ENCODE data around the gene ATP10A. TPM values are rescaled to one million over a fixed set of nuclear protein-coding genes. Genes with fewer than 3 reads are reported as not detected.

ATP10A gene
- total and polyA plus RNA-seq, 9 of the 15 experiments (the other 6 are each of a cell fraction or from before 2014, with no cell fraction given), result 0.09 TPM; not detected in 8

GRCh38 chr15:25719101-25719985 is 143.8 kb downstream of the ATP10A start (continued):
- TF ChIP-seq ZC3H4 (CRISPR knock-in tag; IDR thresholded peaks at IDR 0.05; ENCODE audit: borderline replicate concordance) (no peak), GMEB1 (CRISPR knock-in tag; IDR thresholded peaks at IDR 0.05) (no peak)

DNA sequence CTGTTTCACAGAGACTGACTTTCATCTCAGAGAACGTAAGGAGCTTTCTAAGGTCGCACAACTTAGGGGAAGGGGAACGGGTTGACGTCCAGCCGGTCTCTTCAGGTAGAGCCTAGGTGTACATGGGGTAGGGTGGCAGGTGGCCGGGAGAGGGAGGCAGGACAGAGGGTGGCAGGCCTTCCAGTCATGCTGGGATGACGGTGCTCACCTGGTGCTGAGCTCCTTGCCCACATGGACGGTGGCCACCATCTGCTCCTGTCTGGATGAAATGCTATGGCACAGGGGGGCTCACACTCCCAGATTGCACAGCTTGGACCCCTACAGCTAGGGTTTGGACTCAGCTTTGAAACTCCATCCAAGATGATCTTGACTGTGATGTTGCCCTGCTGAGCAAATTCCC is 144.5 kb downstream of the ATP10A start:
- ATAC-seq, result no peak
- no peak overlapping the region for H3K4me3 ChIP-seq
- ChIA-PET POLR2A (no interaction called here), CTCF (ENCODE audit: low intra/inter-chr PET ratio) (no interaction called here)
- no peaks in the 10 kb centered on the region for H3K9me3 ChIP-seq (replicated peaks; ENCODE audit: control insufficient read depth, insufficient read depth, low read depth, low read length)
- no peak overlapping the region for H2AFZ ChIP-seq (ENCODE audit: low read depth, low read length)
- no peak for FAIRE-seq
- in situ Hi-C loops (cut with MboI) (no loop called here), intact Hi-C loops (cut with micrococcal nuclease) (no loop called here)
- H3K79me2 ChIP-seq (ENCODE audit: control insufficient read depth, insufficient read depth, low read length), result no peaks in the 10 kb centered on the region
- no peak for DNase-seq (ENCODE audit: extremely low read depth in 1 of 4, low spot score in 3 of 4)
- WGBS (ENCODE audit: insufficient coverage, low coverage, missing lambda C conversion rate), result 0% methylated on average over 7 of the region's 8 CpGs
- BruUV-seq (replicated peaks), result no TSS peak
- H3K36me3 ChIP-seq (ENCODE audit: control insufficient read depth, insufficient read depth, low read length), result no peaks in the 10 kb centered on the region
- H3K4me2 ChIP-seq (ENCODE audit: insufficient read depth, low read length), result no peak overlapping the region
- H3K9me1 ChIP-seq (ENCODE audit: control insufficient read depth, insufficient read depth, low read length), result no peaks in the 10 kb centered on the region
- H3K27me3 ChIP-seq (ENCODE audit: control insufficient read depth in 2 of 2, insufficient read depth in 2 of 2, low read length in 2 of 2), result peaks cover 0 to 27% of the 10 kb centered on the region in 2 experiments; a peak in 2 of 5 replicates
- no peak overlapping the region for H3K27ac ChIP-seq (ENCODE audit: extremely low read depth, low read depth, low read length)
- no peak overlapping the region for H3K9ac ChIP-seq (ENCODE audit: insufficient read depth in 1 of 2, low read depth in 2 of 2, low read length in 2 of 2)
- H3K4me1 ChIP-seq (replicated peaks in 1 of 2; ENCODE audit: control insufficient read depth in 2 of 2, insufficient read depth in 2 of 2, low read length in 2 of 2), result peaks cover 0 to 4% of the 10 kb centered on the region in 2 experiments; a peak in 1 of 5 replicates
- H4K20me1 ChIP-seq (replicated peaks; ENCODE audit: control insufficient read depth, insufficient read depth, low read length), result no peaks in the 10 kb centered on the region
- TF ChIP-seq DLX4 (CRISPR knock-in tag; IDR thresholded peaks at IDR 0.05) (no peak), L3MBTL2 (IDR thresholded peaks at IDR 0.05) (no peak), ZNF583 (CRISPR knock-in tag; IDR thresholded peaks at IDR 0.05) (no peak), ZFP36 (IDR thresholded peaks at IDR 0.05; ENCODE audit: low read depth, low read length, partially characterized antibody) (no peak), ZBED1 (IDR thresholded peaks at IDR 0.05) (no peak), PHTF2 (CRISPR knock-in tag; IDR thresholded peaks at IDR 0.05) (no peak), JUNB (CRISPR knock-in tag; conservative IDR thresholded peaks at IDR 0.05) (no peak), MAFF (IDR thresholded peaks at IDR 0.05; ENCODE audit: low read length) (no peak), SREBF2 (CRISPR knock-in tag; IDR thresholded peaks at IDR 0.05) (no peak), MYNN (IDR thresholded peaks at IDR 0.05) (no peak), MYNN (CRISPR knock-in tag; IDR thresholded peaks at IDR 0.05) (no peak), E2F6 (IDR thresholded peaks at IDR 0.05; ENCODE audit: borderline replicate concordance in 1 of 2, extremely low read depth in 1 of 2, insufficient read depth in 1 of 2, insufficient read length in 1 of 2, low read depth in 1 of 2, low read length in 1 of 2, poor library complexity in 1 of 2, severe bottlenecking in 1 of 2) (no peak), ZNF197 (CRISPR knock-in tag; IDR thresholded peaks at IDR 0.05; ENCODE audit: low read depth) (no peak), ZNF239 (CRISPR knock-in tag; IDR thresholded peaks at IDR 0.05) (no peak), NR0B1 (IDR thresholded peaks at IDR 0.05; ENCODE audit: partially characterized antibody) (no peak), ZNF785 (CRISPR knock-in tag; IDR thresholded peaks at IDR 0.05) (no peak)
